Stimulated activated CD8-positive, alpha-beta memory T cell treated with anti-CD3 and anti-CD28 coated beads, Interleukin-7, amount 100 ng/mL, for 48 hours (primary cell): ENCODE data around the gene USP1.

Experiments used
- DNase-seq, 2 donors: peaks; one replicate each; pipeline ENCODE4 v3.0.0-alpha.2; 2020; ENCODE audit warnings: low read depth in 1 of 2; ENCODE audit errors: extremely low read depth in 1 of 2

The USP1 gene

DNA sequence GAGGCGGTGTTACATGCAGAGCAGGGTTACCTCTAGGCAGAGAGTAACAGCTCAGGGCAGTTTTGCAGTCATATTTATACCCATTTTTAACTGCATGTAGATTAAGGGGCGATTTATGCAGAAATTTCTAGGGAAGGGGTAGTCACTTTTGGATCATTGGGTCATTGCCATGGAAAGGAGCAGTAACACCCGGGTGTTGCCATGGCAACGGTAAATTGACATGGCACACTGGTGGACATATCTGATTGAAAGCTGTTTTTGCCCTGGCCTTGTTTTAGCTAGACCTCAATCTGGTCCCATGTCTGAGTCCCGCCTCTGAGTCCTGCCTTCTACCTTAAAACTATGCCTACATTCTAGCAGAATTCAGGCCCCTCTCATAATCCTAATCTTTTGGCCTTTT, 11.8 kb upstream of the USP1 start:
- DNase-seq, result no peak

DNA sequence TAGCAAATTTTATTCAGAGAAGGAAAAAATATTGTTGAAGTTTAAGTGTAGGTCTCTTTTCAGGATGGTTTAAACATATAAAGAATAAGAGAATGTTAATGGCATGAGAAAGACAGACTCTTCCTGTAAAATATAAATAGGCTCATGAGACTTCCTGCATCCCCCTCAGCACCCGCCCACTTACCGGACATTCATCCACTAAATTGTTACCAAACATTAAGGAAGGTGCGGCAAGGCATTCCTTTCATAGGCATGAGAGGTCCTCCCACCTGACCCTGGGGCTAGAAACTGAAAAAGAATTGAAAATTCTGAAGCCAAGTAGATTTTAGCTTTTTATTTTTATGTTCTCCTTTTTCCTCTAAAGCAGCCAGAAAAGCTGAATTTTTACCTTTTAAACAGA, 10.6 kb upstream of the USP1 start:
- DNase-seq, result no peak

DNA sequence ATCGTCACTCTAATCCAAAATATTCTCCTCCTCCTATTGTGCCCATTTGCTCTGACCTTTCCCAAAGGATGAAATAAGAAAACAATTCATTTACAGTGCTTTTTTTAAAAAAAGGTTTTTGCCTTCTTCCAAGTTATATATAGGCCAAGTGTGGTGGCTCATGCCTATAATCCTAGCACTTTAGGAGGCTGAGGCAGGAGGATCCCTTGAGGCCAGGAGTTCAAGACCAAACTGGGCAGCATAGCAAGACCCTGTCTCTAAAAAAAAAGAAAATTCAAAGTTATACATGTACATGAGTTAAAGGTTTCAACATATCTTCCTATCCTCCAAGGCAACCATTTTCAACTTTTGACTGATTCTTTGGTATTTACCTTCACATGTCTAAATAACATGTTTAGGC, 10.1 kb upstream of the USP1 start:
- DNase-seq, result no peak

DNA sequence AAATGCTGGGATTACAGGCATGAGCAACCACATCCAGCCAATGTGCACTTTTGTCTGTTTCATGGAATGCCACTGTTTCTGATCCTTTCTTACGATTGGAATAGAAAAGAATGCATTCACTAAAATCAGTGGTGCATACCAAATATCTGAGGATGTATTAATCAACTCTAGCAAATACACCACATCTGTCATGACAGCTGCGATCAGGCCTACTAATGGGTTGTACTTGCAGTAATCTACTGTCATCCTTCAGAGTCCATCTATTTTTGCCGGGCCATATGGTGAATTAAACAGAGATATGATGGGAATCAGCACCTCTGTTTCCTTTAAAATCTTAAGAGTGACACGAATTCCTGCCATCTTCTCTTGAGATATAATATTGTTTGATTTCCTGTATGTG, 8.5 kb upstream of the USP1 start:
- DNase-seq, result no peak

DNA sequence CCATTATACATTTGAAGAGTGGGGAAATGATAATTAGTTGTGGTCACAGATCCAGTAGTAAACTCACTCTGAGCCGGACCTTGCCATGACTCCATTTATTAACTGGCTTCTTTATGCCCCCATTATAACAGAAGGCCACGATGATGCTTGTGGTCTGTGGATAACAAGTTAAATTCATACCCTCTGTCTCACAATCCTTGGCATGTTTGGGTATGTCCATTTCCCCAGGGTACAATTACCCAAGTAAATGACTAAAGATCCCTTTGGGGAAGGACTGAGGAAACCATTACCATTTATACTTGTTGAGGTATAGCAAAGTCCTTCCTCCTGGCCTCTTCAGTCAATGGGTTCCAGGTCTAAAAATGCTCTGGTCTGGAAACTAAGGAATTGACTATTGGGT, 7.3 kb upstream of the USP1 start:
- DNase-seq, result no peak

DNA sequence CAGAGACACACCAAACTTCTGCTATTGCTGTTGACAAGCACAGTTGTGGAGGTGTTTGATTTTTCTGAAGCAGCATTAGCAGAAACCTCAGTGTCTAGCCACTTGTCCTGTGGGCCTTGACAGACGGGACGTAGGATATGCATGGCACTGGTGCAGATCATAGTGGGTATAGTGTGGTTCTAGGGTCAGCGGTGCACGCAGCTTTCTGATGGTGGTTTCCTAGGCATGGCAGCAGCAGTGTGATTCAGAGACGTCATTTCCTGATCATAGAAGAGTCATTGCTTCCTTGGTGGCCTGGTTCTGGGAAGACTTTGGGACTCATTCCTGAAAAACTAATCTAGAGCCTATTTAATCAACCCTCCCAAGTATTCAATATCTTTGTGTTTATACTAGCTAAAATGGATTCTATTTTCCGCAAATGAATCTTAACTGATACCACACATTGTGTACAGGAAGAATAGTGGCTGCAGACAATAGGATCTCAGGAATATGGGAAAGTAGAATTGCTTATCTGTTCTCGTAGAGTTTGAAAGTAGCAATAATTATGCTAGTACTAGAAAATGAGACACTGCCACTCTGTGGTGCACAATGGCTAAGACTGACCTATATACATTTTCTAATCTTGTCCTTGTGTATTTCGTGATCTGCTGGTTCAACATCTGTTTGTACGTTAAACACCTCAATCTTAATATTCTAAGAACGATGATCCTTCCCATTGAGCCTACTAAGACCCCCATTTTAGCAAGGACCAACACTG, 2.8 kb upstream of the USP1 start:
- DNase-seq, result no peak

DNA sequence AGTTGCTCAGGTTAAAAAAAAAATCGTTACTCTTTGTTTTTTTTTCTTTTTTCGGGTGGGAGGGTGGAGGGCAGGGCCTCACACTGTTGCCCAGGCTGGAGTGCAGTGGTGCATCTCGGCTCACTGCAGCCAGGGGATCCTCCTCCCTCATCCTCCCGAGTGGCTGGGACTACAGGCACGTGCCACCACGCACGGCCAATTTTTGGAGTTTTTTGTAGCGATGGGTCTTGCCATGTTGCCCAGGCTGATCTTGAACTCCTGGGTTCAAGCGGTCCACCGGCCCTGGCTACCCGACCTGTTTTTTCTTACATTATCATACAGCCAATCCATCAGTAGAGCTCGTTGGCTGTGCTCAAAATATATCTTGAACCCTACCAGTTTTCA, 2.2 kb upstream of the USP1 start:
- no peak for DNase-seq

DNA sequence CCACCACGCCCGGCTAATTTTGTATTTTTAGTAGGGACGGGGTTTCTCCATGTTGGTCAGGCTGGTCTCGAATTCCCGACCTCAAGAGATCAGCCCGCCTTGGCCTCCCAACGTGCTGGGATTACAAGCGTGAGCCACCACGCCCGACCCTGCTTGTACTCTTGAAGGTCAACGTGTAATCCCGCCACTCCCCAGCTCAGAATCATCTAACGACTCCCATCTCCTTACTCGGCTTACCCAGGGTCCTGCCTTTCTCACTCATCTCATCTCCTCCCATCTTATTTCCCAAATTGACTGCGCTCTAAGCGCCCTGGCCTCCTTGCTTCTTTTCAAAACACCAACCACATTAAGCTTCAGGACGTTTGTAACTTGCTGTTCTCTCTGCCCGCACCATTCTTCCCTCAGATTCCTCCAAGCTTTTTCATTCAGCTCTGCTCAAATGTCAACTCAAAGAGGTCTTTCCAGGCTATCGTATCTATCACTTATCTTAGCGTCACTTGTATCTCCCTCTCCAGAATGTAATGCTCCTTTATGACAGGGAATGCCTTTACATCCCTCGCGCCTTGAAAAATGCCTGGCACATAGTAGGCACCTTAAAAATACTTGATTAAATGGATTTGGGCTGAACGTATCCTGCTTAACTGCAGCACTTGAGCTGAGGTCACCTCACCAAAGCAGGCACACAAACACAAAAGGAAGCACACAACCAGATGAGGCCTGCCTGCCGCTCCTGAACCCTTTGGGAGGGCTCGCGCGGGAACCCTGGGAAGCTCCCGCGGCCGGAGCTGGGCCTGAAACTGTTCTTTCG, 1.4 kb upstream of the USP1 start:
- DNase-seq, result no peak

DNA sequence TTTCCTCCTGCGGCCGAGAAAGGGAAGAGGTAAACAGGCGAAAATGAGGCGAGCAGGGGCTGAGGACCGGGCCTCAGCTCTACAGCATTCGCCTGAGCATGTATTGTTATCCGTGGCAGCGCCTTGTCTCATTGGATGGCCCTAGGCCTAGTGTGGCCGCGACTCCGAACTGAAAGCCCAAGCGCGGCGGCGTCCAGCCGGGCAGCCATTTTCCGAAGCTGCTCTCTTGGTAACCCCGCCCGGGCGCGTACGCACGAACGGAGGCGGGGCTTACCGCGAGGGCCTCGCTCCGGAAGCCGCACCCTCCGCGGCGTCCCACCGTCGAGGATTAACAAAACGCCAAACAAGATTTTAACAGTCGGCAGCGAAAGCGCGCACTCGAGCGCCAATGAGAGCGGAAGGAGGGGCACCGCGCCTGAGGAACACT, 797 bp upstream of the USP1 start:
- peak in 1 of 2 donors; percentile 93 for DNase-seq

DNA sequence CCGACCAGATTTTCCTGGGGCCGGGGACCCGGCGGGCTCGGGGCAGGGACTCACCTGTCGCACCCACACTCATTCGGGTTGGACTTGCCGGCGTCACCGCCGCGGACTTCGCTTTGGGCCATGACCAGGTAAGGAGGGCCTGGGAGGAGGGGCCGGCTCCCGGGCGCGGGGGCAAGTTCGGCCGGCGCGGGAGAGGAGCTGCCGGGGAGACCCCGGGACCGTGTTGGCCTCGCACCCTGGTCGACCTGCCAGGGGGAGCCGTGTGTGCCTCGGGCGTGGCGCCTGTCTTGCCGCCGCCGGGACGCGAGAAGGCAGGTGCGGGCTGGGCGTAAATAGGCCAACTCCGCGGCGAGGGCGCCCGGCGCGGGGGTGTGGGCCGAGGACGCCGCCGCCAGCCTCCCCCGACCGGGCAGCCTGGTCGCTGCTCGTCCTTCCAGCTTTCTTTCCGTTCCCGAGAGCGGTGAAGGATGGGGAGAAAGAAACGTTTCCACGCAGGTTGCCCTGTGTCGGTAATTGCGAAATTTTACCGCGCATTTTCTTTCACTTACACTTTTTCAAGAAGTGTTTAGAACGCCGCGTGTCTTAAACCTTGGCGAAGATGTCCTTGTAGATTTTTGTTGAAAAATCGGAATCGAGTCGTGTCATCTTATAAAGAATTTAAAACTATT, 558 bp downstream of the USP1 start:
- DNase-seq, result peak in 1 of 2 donors; percentile 25

DNA sequence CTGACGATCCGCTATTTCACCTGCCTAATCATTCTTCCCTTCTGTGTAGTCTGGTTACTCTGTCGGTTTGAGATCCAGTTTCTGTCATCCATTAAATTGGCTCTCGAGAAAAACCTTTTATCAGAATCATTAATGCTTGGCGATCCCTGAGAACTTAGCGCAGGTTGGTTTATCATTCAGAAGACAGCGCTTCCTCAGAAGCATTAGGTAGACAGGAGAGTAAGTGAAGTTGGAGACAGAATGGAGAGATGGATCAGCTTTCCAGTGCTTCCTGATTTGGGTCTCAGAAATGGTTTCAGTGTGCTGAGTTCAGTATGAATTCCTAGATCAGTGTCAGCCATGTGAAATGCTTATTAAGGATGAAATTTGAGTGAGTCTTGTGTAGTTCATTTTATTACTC, 1.3 kb downstream of the USP1 start:
- DNase-seq, result no peak

DNA sequence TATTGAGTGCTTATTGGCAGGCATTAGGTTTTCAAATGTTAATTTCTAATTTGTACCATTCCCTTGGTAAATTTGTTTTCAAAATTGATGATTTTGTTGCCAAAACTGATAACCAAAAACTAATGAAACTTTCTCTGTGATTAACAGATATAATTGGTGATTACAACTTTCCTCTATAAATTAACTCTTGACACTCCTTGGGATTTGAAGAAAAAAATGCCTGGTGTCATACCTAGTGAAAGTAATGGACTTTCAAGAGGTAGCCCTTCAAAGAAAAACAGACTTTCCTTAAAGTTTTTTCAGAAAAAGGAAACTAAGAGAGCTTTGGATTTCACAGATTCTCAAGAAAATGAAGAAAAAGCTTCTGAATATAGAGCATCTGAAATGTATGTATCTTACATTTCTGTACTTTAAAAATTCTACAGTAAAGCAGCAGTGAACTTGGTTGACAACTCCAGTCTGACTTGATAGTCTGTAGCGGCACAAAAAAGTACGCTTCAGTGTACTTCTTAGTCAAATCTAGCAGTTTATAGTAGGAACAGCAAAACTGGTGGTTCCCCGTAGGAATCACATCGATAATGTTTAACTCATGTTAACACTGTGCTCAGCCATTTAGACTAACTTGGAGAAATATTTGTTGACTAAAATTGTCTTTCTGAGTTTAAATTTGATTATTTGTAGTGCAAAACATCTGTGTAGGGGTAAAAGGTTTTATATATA, 3.0 kb downstream of the USP1 start:
- no peak for DNase-seq

DNA sequence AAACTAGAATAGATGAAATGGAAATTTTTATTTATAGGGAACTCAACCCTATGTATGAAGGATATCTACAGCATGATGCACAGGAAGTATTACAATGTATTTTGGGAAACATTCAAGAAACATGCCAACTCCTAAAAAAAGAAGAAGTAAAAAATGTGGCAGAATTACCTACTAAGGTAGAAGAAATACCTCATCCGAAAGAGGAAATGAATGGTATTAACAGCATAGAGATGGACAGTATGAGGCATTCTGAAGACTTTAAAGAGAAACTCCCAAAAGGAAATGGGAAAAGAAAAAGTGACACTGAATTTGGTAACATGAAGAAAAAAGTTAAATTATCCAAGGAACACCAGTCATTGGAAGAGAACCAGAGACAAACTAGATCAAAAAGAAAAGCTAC, 7.9 kb downstream of the USP1 start:
- DNase-seq, result no peak

DNA sequence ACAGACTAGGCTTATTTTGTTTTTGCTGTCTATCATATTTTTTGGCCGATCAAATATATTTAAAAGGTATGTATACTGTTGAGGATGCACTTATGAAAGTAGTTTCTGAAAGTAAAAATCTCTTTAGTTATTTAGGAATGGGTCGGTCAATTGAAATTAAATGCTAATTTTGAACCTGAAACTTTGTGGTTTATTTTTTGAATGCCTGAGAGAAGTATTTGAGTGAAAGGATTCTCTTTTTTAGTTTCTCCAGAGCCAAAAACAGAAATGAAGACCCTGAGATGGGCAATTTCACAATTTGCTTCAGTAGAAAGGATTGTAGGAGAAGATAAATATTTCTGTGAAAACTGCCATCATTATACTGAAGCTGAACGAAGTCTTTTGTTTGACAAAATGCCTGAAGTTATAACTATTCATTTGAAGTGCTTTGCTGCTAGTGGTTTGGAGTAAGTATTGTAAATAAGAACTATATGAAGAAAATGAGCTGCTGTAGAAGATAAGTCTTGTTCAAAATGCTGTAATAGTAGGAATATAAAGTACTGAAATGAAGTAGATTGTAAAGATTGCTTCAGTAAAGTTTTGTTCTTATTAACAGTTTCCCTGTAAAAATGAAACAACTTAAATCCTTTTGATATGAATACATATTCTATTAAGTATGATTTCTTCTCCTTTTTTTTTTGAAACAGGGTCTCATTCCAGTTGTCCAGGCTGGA, 11.5 kb downstream of the USP1 start:
- no peak for DNase-seq

DNA sequence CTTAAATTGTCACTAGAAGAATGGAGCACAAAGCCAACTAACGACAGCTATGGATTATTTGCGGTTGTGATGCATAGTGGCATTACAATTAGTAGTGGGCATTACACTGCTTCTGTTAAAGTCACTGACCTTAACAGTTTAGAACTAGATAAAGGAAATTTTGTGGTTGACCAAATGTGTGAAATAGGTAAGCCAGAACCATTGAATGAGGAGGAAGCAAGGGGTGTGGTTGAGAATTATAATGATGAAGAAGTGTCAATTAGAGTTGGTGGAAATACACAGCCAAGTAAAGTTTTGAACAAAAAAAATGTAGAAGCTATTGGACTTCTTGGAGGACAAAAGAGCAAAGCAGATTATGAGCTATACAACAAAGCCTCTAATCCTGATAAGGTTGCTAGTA, 13.5 kb downstream of the USP1 start:
- no peak for DNase-seq

DNA sequence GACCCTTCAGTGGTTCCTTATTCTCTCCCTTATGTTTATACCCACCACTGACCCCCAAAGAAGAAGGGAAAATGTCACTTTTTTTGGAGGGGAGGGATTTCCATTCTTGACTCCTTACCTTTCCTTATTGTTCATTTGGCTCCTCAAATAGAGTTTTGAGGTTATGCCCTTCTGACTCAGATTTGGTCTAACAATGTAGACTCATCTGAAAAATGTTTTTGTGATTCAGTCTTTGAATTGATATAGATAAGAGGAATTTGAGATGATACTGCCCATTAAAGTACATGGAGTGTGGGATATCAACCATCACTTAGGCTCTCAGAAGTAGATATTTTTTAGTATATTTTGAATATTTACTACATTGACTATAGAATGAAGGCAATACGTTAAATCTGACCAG, 16.1 kb downstream of the USP1 start:
- DNase-seq, result no peak

DNA sequence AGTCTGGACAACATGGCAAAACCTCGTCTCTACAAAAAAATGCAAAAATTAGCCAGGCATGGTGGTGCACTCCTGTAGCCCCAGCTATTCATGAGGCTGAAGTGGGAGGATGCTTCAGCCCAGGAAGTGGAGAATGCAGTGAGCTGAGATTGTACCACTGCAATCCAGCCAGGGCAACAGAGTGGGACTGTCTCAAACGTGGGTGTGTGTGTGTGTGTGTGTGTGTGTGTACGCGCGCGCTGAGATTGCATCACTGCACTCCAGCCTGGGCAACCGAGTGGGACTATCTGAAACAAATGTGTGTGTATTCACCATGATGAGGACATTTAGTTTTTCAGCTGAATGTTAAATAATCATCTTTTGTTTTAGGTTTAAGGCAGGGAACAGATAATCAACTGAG, 21.1 kb downstream of the USP1 start:
- no peak for DNase-seq

DNA sequence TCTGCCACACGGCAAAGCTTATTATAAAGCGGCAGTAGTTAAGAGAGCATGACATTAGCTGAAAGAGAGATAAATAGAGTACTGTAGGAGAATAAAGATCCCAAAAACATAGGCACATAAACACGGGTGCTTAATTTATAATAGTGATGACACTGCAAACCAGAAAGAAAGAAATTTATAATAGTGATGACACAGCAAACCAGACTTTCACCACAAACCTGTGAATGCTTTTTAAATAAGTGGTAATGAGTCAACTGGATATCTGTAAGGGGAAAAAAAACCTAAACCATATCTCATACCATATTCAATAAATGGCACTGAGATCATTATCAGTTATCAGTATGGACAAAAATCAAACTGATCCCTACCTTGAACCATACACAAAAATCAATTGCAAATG, 25.5 kb downstream of the USP1 start:
- no peak for DNase-seq

DNA sequence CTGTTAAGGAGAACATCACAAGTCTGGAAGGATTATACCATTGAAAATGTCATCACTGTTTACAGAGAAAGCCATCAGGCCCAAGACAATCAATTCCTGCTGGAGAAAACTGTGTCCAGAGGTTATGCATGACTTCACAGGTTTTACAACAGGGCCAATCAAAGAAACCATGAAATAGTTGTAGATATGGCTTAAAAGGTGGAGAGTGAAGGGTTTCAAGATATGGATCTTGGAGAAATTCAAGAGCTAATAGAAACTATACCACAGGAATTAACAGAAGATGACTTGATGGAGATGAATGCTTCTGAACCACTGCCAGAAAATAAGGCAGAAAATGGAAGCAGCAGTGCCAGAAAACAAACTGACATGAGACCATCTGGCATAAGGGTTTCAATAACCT, 30.2 kb downstream of the USP1 start:
- no peak for DNase-seq

DNA sequence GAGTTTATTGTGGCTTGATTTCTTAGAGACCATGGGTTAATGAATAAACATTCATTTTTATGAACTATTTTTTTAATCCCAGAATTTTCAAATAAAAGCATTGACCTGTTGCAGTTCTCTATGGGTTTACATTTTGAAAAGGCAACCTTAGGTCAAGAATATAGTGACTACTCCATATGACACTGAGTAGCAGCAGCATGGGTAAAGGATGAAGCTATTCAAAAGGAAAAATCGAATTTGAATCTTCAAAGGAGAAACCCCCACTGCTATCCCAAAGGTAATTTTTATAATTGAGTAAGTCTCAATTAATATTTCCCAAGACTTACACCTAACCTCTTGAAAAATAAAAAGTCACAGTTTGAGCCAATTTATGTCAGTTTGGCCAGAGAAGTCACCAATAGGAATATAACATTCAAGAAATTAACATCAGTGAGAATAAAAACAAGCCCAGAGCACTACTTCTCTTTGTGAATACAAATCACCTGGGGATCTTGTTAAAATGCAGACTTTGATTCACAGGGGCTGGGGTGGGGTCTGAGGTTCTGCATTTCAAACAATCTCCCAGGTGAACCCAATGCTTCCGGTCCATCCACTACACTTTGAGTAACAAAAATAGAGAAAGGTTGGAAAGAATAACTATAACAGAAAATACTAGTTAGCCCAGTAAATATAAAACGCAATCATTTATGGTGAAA, 39.8 kb downstream of the USP1 start:
- DNase-seq, result no peak
